Measurements from ENCODE around the gene TMPRSS13.

DNA sequence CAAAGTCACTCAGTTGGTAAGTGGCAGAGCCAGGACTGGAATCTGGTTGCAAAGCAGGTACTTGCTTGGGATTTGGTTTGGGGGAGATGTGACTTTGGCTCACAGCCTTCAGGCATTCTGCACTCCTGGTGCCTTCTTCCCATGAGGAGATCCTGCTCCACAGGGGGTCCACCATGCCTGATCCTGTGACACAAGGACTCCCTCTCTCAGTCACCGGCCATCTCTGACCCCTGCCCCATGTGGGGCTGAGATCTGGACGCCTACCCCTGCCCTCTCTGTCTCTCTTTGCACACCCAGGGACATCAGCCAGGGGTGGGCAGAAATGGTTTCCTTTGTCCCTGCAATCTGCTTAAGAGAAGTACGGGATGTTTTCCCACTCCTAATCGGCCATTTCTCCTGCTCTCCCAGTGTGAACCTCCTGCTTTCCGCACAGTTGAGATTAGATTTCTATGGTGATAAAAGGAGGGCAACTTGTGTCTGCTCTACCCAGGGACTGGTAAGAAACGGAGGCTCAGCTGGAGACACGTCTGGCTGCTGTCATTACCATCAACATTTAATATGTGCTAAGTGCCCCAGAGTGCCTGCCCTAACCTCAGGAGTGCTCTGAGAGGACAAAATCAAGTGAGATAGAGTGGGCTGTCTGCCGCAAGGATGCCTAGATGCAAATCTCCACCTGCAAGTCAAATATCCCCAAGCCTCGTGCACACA is 41.6 kb downstream of the TMPRSS13 start:
- TF ChIP-seq HDAC2 (IDR thresholded peaks at IDR 0.05) (no peak), FOXS1 (CRISPR knock-in tag; IDR thresholded peaks at IDR 0.05) (no peak)
- TF ChIP-seq, protein P1, sequence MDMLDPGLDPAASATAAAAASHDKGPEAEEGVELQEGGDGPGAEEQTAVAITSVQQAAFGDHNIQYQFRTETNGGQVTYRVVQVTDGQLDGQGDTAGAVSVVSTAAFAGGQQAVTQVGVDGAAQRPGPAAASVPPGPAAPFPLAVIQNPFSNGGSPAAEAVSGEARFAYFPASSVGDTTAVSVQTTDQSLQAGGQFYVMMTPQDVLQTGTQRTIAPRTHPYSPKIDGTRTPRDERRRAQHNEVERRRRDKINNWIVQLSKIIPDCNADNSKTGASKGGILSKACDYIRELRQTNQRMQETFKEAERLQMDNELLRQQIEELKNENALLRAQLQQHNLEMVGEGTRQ (IDR thresholded peaks at IDR 0.05) = no peak

Data from A549 (cell line).